PFSK-1 (cell line): ENCODE measurements around the gene S100A5.

Experiments used
- FOXP2 ChIP-seq: optimal IDR thresholded peaks from 2 replicates; pipeline ENCODE3; 2011; ENCODE audit warnings: borderline replicate concordance, control low read depth, inconsistent platforms; ENCODE audit not compliant: insufficient read depth; ENCODE audit errors: extremely low read length, extremely low read depth
- POLR2AphosphoS5 ChIP-seq: IDR thresholded peaks from 2 replicates; pipeline ENCODE4 v1.6.1; 2012; ENCODE audit warnings: low read depth, mild to moderate bottlenecking, control low read depth, low read length, moderate library complexity
- REST ChIP-seq, 2 experiments: IDR thresholded peaks; 2 replicates each; pipeline versions ENCODE4 v1.6.1 to v1.8.0; 2011 to 2012; ENCODE audit warnings: low read depth in 2 of 2, low read length in 2 of 2, control low read depth in 1 of 2, inconsistent platforms in 1 of 2, mild to moderate bottlenecking in 1 of 2, moderate library complexity in 1 of 2; ENCODE audit not compliant: insufficient read depth in 1 of 2
- SIN3A ChIP-seq: IDR thresholded peaks from 2 replicates; pipeline ENCODE4 v1.6.1; 2012; ENCODE audit warnings: mild to moderate bottlenecking, low read length, moderate library complexity, borderline replicate concordance; ENCODE audit not compliant: insufficient read depth
- TAF1 ChIP-seq: IDR thresholded peaks from 2 replicates; pipeline ENCODE4 v1.6.1; 2012; ENCODE audit warnings: low read length, control low read depth, borderline replicate concordance; ENCODE audit not compliant: insufficient read depth

The S100A5 gene

GRCh38 chr1:153585006-153585405 lies 44.3 kb upstream of the S100A5 start:
- no peak for TF ChIP-seq SIN3A
- no peak for TF ChIP-seq TAF1
- TF ChIP-seq POLR2AphosphoS5, result no peak
- no peak for TF ChIP-seq FOXP2
- no peak for TF ChIP-seq REST (IDR thresholded peaks at IDR 0.05; ENCODE audit: insufficient read depth in 1 of 2, low read depth in 2 of 2, low read length in 2 of 2)

GRCh38 chr1:153583976-153584375 lies 43.2 kb upstream of the S100A5 start:
- TF ChIP-seq TAF1 (no peak), REST (IDR thresholded peaks at IDR 0.05; ENCODE audit: insufficient read depth in 1 of 2, low read depth in 2 of 2, low read length in 2 of 2) (no peak), FOXP2 (no peak), SIN3A (no peak), POLR2AphosphoS5 (no peak)

GRCh38 chr1:153578936-153579335 lies 38.2 kb upstream of the S100A5 start:
- TF ChIP-seq FOXP2 (no peak), REST (IDR thresholded peaks at IDR 0.05; ENCODE audit: insufficient read depth in 1 of 2, low read depth in 2 of 2, low read length in 2 of 2) (no peak), POLR2AphosphoS5 (no peak), TAF1 (no peak), SIN3A (no peak)

- TF ChIP-seq SIN3A (no peak), REST (IDR thresholded peaks at IDR 0.05; ENCODE audit: insufficient read depth in 1 of 2, low read depth in 2 of 2, low read length in 2 of 2) (no peak), POLR2AphosphoS5 (no peak), TAF1 (no peak), FOXP2 (no peak)
Measured at GRCh38 chr1:153578490-153578889, 37.8 kb upstream of the S100A5 start.

- no peak for TF ChIP-seq REST (IDR thresholded peaks at IDR 0.05; ENCODE audit: insufficient read depth in 1 of 2, low read depth in 2 of 2, low read length in 2 of 2)
- TF ChIP-seq POLR2AphosphoS5, result no peak
Measured at GRCh38 chr1:153577624-153578051, 36.9 kb upstream of the S100A5 start.
